Liver (tissue), 9 donors: ENCODE measurements around the gene DCHS2. TPM values are rescaled to one million over a fixed set of nuclear protein-coding genes. Genes with fewer than 3 reads are reported as not detected.

ENCODE experiments used
- DNase-seq: peaks from one replicate; pipeline ENCODE4 v3.0.0-alpha.2; 2017; ENCODE audit warnings: low spot score
- H3K27ac ChIP-seq, 2 donors: one replicate each; pipeline ENCODE4 v1.7.0; 2013; ENCODE audit warnings: inconsistent platforms in 2 of 2, low read length in 2 of 2, control low read depth in 1 of 2, low read depth in 1 of 2, mild to moderate bottlenecking in 1 of 2
- H3K27me3 ChIP-seq, 4 donors: one replicate each; pipeline versions ENCODE4 v1.6.1 to v1.7.0; 2013; ENCODE audit warnings: low read length in 3 of 4, inconsistent platforms in 1 of 4, mild to moderate bottlenecking in 1 of 4, moderate library complexity in 1 of 4; ENCODE audit not compliant: control insufficient read depth in 4 of 4, insufficient read depth in 4 of 4
- H3K36me3 ChIP-seq, 4 donors: one replicate each; pipeline versions ENCODE4 v1.6.1 to v1.7.0; 2013; ENCODE audit warnings: low read length in 3 of 4, mild to moderate bottlenecking in 3 of 4, low read depth in 1 of 4, moderate library complexity in 1 of 4; ENCODE audit not compliant: control insufficient read depth in 4 of 4, insufficient read depth in 3 of 4
- H3K4me1 ChIP-seq, 4 donors: one replicate each; pipeline versions ENCODE4 v1.6.1 to v1.7.0; 2013; ENCODE audit warnings: low read length in 3 of 4, mild to moderate bottlenecking in 3 of 4, moderate library complexity in 1 of 4; ENCODE audit not compliant: control insufficient read depth in 4 of 4, insufficient read depth in 4 of 4
- H3K4me3 ChIP-seq, 3 donors: one replicate each; pipeline versions ENCODE4 v1.6.1 to v1.7.0; 2013; ENCODE audit warnings: low read length in 3 of 3, control low read depth in 1 of 3, low read depth in 1 of 3, mild to moderate bottlenecking in 1 of 3
- H3K9ac ChIP-seq, 2 donors: one replicate each; pipeline ENCODE4 v1.7.0; 2013; ENCODE audit warnings: low read length in 2 of 2, mild to moderate bottlenecking in 2 of 2, moderate library complexity in 2 of 2, control low read depth in 1 of 2, low read depth in 1 of 2
- H3K9me3 ChIP-seq, 4 donors: one replicate each; pipeline versions ENCODE4 v1.6.1 to v1.7.0; 2013; ENCODE audit warnings: low read length in 3 of 4; ENCODE audit not compliant: control insufficient read depth in 4 of 4
- ATF3 ChIP-seq: IDR thresholded peaks from 2 replicates; pipeline ENCODE4 v1.6.1; 2016; ENCODE audit warnings: antibody characterized with exemption
- EGR1 ChIP-seq, 2 donors: IDR thresholded peaks; 2 replicates each; pipeline ENCODE4 v1.6.1; 2016 to 2018; ENCODE audit warnings: antibody characterized with exemption in 2 of 2, low read depth in 2 of 2
- FOXA1 ChIP-seq: IDR thresholded peaks from 2 replicates; pipeline ENCODE4 v1.6.1; 2016; ENCODE audit warnings: antibody characterized with exemption
- GABPA ChIP-seq, 2 donors: IDR thresholded peaks in 1 of 2; conservative IDR thresholded peaks in 1 of 2; 2 replicates each; pipeline ENCODE4 v1.6.1; 2016; ENCODE audit warnings: antibody characterized with exemption in 2 of 2, mild to moderate bottlenecking in 1 of 2, moderate library complexity in 1 of 2
- NR2F2 ChIP-seq: IDR thresholded peaks from 2 replicates; pipeline ENCODE4 v1.6.1; 2016; ENCODE audit warnings: antibody characterized with exemption
- RAD21 ChIP-seq, 2 donors: IDR thresholded peaks; 2 replicates each; pipeline ENCODE4 v1.6.1; 2016; ENCODE audit warnings: antibody characterized with exemption in 2 of 2, mild to moderate bottlenecking in 2 of 2
- REST ChIP-seq: IDR thresholded peaks from 2 replicates; pipeline ENCODE4 v1.6.1; 2016; ENCODE audit warnings: antibody characterized with exemption, mild to moderate bottlenecking
- TAF1 ChIP-seq: conservative IDR thresholded peaks from 2 replicates; pipeline ENCODE4 v1.6.1; 2016; ENCODE audit warnings: antibody characterized with exemption, mild to moderate bottlenecking
- WGBS: extraction: QIAGEN DNeasy Blood & Tissue Kit; methylation state at CpG from one replicate; pipeline ENCODE4 v1.1.7; 2013; 5-methylcytosine and 5-hydroxymethylcytosine counted together
- polyA plus RNA-seq, 2 donors: library from polyadenylated mRNA; stranded (reverse) in 1 of 2; unstranded in 1 of 2; fragments of 200-250 nt in 1 of 2; fragments of >200 nt in 1 of 2; fragmentation: Nextera tagmentation in 1 of 2; extraction: Ambion mirVana in 1 of 2; gene quantifications; one replicate each; pipeline versions ENCODE4 v1.2.1 to v1.2.3, GENCODE V29; 2013 to 2015
- total RNA-seq, 2 donors: library from RNA; depleted of rRNA; stranded (reverse); fragments of >200 nt; gene quantifications; one replicate each; pipeline ENCODE4 v1.2.3, GENCODE V29; 2014
- TF ChIP-seq, protein P1 (sequence below): IDR thresholded peaks from 2 replicates; pipeline ENCODE4 v1.6.1; 2016; ENCODE audit warnings: antibody characterized with exemption
- TF ChIP-seq, protein P2 (sequence below): IDR thresholded peaks from 2 replicates; pipeline ENCODE4 v1.6.1; 2016; ENCODE audit warnings: antibody characterized with exemption
- TF ChIP-seq, protein P3 (sequence below): fragments of 150-350 bp; IDR thresholded peaks from 2 replicates; pipeline ENCODE4 v1.5.1; 2017; ENCODE audit warnings: improper control_type of control experiment, low read depth, low read length; ENCODE audit not compliant: missing input control
- donor health status: healthy.
- donor health status: healthy.
- donor health status: healthy.
- donor health status: healthy.
- donor health status: healthy.

DCHS2 gene
- total and polyA plus RNA-seq, 4 donors = 0.07 to 0.50 (median 0.09) TPM; not detected in 1

DNA sequence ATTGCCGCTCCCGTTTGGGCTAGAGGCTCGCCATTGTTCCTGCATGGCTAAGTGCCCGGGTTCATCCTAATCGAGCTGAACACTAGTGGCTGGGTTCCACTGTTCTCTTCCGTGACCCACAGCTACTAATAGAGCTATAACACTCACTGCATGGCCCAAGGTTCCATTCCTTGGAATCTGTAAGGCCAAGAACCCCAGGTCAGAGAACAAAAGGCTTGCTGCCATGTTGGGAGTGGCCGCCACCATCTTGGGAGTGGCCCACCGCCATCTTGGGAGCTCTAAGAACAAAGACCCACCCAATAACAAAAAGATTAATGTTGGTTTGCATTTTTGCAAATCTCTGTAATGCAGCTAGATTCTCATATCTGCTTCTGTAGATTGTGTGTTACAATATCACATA is 299.0 kb downstream of the DCHS2 start:
- TF ChIP-seq EGR1 (IDR thresholded peaks at IDR 0.05; ENCODE audit: low read depth in 2 of 2) (no peak), ATF3 (no peak), TAF1 (no peak), NR2F2 (no peak), RAD21 (IDR thresholded peaks at IDR 0.05) (no peak), FOXA1 (no peak), GABPA (IDR thresholded peaks at IDR 0.05 in 1 of 2, conservative IDR thresholded peaks at IDR 0.05 in 1 of 2) (no peak)
- no peaks in the 10 kb centered on the region for H3K36me3 ChIP-seq
- 84% methylated on average over 8 of the region's 8 CpGs for WGBS
- H3K27me3 ChIP-seq = peaks cover 0 to 3% (median 0%) of the 10 kb centered on the region in 4 donors
- H3K27ac ChIP-seq = no peak overlapping the region
- H3K9ac ChIP-seq = no peak overlapping the region
- no peaks in the 10 kb centered on the region for H3K4me1 ChIP-seq
- peaks cover 0 to 4% (median under 1%) of the 10 kb centered on the region in 4 donors for H3K9me3 ChIP-seq
- no peak overlapping the region for H3K4me3 ChIP-seq
- DNase-seq = no peak

DNA sequence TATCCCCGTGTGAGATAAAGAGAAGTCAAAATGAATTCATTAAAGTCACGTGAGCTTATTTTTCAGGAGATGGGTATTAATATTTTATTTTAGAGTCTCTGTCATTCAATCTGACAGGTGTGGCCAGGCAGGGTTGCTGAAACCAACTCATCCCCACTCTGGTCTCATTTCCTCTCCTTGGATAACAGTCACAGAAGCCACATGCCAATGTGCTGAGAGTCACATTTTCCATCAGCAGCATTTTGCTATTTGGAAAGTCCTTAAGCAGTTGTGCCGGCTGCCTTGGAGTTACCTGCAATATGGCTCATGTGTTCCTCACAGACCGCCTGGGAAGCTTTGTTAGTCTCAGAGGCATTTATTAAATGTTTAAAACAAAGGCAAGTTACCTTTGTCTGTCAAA is 302.3 kb downstream of the DCHS2 start:
- no peaks in the 10 kb centered on the region for H3K9me3 ChIP-seq
- DNase-seq = no peak
- TF ChIP-seq, protein P1, sequence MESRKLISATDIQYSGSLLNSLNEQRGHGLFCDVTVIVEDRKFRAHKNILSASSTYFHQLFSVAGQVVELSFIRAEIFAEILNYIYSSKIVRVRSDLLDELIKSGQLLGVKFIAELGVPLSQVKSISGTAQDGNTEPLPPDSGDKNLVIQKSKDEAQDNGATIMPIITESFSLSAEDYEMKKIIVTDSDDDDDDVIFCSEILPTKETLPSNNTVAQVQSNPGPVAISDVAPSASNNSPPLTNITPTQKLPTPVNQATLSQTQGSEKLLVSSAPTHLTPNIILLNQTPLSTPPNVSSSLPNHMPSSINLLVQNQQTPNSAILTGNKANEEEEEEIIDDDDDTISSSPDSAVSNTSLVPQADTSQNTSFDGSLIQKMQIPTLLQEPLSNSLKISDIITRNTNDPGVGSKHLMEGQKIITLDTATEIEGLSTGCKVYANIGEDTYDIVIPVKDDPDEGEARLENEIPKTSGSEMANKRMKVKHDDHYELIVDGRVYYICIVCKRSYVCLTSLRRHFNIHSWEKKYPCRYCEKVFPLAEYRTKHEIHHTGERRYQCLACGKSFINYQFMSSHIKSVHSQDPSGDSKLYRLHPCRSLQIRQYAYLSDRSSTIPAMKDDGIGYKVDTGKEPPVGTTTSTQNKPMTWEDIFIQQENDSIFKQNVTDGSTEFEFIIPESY = no peak
- TF ChIP-seq, protein P2, sequence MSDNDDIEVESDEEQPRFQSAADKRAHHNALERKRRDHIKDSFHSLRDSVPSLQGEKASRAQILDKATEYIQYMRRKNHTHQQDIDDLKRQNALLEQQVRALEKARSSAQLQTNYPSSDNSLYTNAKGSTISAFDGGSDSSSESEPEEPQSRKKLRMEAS = no peak
- TF ChIP-seq REST (no peak), NR2F2 (no peak), ATF3 (no peak)
- TF ChIP-seq, protein P3, sequence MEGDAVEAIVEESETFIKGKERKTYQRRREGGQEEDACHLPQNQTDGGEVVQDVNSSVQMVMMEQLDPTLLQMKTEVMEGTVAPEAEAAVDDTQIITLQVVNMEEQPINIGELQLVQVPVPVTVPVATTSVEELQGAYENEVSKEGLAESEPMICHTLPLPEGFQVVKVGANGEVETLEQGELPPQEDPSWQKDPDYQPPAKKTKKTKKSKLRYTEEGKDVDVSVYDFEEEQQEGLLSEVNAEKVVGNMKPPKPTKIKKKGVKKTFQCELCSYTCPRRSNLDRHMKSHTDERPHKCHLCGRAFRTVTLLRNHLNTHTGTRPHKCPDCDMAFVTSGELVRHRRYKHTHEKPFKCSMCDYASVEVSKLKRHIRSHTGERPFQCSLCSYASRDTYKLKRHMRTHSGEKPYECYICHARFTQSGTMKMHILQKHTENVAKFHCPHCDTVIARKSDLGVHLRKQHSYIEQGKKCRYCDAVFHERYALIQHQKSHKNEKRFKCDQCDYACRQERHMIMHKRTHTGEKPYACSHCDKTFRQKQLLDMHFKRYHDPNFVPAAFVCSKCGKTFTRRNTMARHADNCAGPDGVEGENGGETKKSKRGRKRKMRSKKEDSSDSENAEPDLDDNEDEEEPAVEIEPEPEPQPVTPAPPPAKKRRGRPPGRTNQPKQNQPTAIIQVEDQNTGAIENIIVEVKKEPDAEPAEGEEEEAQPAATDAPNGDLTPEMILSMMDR = no peak
- no peaks in the 10 kb centered on the region for H3K36me3 ChIP-seq
- WGBS = 63% methylated on average over 4 of the region's 4 CpGs
- H3K4me1 ChIP-seq = no peaks in the 10 kb centered on the region
- no peak overlapping the region for H3K27ac ChIP-seq
- no peak overlapping the region for H3K9ac ChIP-seq
- H3K27me3 ChIP-seq = peaks cover 0 to 3% (median 0%) of the 10 kb centered on the region in 4 donors
- no peak overlapping the region for H3K4me3 ChIP-seq
